SK-N-SH (cell line): ENCODE data around the gene CYP2J2.

Experiments
- JUND ChIP-seq: IDR thresholded peaks from 2 replicates; pipeline ENCODE4 v1.4.0; 2012
- TAF1 ChIP-seq: IDR thresholded peaks from 2 replicates; pipeline ENCODE4 v1.6.1; 2012; ENCODE audit warnings: low read depth, mild to moderate bottlenecking, low read length, moderate library complexity, borderline replicate concordance
- YY1 ChIP-seq: IDR thresholded peaks from 2 replicates; pipeline ENCODE4 v1.4.0; 2012; ENCODE audit warnings: low read depth, mild to moderate bottlenecking
- TF ChIP-seq, protein P1 (sequence below): IDR thresholded peaks from 2 replicates; pipeline ENCODE4 v1.6.1; 2012; ENCODE audit warnings: mild to moderate bottlenecking, low read depth, low read length, moderate library complexity
- TF ChIP-seq, protein P2 (sequence below): fragments of 200-600 bp; sonication (generic); IDR thresholded peaks from 2 replicates; pipeline ENCODE4 v1.6.1; 2017; ENCODE audit warnings: antibody characterized with exemption, mild to moderate bottlenecking, moderate library complexity
- TF ChIP-seq, protein P3 (sequence below): IDR thresholded peaks from 2 replicates; pipeline ENCODE4 v1.4.0; 2012; ENCODE audit warnings: low read depth, borderline replicate concordance

DNA sequence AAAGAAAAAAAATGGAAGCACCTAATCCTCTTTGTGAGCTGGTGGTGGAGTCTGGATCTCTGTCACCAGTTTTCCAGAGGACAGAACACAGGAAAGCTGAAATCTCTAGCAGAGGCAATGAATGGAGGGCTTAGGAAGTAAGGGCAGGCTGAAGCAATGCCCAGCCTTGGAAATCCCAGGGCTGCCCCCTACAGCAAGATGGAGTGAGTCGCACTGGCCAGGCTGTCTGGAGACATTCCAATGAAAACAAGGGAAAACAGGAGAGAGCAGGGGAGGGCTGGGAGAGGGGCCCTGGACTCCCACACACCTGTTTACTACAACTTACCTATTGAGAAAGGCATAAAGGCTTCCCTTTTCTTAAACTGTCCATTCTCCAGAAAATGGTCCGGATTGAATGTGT is 25.9 kb downstream of the CYP2J2 start:
- TF ChIP-seq, protein P1, sequence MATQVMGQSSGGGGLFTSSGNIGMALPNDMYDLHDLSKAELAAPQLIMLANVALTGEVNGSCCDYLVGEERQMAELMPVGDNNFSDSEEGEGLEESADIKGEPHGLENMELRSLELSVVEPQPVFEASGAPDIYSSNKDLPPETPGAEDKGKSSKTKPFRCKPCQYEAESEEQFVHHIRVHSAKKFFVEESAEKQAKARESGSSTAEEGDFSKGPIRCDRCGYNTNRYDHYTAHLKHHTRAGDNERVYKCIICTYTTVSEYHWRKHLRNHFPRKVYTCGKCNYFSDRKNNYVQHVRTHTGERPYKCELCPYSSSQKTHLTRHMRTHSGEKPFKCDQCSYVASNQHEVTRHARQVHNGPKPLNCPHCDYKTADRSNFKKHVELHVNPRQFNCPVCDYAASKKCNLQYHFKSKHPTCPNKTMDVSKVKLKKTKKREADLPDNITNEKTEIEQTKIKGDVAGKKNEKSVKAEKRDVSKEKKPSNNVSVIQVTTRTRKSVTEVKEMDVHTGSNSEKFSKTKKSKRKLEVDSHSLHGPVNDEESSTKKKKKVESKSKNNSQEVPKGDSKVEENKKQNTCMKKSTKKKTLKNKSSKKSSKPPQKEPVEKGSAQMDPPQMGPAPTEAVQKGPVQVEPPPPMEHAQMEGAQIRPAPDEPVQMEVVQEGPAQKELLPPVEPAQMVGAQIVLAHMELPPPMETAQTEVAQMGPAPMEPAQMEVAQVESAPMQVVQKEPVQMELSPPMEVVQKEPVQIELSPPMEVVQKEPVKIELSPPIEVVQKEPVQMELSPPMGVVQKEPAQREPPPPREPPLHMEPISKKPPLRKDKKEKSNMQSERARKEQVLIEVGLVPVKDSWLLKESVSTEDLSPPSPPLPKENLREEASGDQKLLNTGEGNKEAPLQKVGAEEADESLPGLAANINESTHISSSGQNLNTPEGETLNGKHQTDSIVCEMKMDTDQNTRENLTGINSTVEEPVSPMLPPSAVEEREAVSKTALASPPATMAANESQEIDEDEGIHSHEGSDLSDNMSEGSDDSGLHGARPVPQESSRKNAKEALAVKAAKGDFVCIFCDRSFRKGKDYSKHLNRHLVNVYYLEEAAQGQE, result no peak
- TF ChIP-seq, protein P2, sequence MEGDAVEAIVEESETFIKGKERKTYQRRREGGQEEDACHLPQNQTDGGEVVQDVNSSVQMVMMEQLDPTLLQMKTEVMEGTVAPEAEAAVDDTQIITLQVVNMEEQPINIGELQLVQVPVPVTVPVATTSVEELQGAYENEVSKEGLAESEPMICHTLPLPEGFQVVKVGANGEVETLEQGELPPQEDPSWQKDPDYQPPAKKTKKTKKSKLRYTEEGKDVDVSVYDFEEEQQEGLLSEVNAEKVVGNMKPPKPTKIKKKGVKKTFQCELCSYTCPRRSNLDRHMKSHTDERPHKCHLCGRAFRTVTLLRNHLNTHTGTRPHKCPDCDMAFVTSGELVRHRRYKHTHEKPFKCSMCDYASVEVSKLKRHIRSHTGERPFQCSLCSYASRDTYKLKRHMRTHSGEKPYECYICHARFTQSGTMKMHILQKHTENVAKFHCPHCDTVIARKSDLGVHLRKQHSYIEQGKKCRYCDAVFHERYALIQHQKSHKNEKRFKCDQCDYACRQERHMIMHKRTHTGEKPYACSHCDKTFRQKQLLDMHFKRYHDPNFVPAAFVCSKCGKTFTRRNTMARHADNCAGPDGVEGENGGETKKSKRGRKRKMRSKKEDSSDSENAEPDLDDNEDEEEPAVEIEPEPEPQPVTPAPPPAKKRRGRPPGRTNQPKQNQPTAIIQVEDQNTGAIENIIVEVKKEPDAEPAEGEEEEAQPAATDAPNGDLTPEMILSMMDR, result peak; percentile 18; the same call in 1 of the 2 replicates
- no peak for TF ChIP-seq JUND
- TF ChIP-seq YY1, result no peak
- no peak for TF ChIP-seq TAF1
- TF ChIP-seq, protein P3, sequence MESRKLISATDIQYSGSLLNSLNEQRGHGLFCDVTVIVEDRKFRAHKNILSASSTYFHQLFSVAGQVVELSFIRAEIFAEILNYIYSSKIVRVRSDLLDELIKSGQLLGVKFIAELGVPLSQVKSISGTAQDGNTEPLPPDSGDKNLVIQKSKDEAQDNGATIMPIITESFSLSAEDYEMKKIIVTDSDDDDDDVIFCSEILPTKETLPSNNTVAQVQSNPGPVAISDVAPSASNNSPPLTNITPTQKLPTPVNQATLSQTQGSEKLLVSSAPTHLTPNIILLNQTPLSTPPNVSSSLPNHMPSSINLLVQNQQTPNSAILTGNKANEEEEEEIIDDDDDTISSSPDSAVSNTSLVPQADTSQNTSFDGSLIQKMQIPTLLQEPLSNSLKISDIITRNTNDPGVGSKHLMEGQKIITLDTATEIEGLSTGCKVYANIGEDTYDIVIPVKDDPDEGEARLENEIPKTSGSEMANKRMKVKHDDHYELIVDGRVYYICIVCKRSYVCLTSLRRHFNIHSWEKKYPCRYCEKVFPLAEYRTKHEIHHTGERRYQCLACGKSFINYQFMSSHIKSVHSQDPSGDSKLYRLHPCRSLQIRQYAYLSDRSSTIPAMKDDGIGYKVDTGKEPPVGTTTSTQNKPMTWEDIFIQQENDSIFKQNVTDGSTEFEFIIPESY, result no peak
